GDM1 (cell line): ENCODE data around the gene SCML2.
"Not testable (repeated sequence)": the region's sequence is repeated elsewhere in the genome, so short reads cannot be mapped to it uniquely, and the experiment has no call there.

Experiments
- DNase-seq: peaks from one replicate; lab custom pipeline; 2025; lab: John Stamatoyannopoulos, UW

SCML2 gene

DNA sequence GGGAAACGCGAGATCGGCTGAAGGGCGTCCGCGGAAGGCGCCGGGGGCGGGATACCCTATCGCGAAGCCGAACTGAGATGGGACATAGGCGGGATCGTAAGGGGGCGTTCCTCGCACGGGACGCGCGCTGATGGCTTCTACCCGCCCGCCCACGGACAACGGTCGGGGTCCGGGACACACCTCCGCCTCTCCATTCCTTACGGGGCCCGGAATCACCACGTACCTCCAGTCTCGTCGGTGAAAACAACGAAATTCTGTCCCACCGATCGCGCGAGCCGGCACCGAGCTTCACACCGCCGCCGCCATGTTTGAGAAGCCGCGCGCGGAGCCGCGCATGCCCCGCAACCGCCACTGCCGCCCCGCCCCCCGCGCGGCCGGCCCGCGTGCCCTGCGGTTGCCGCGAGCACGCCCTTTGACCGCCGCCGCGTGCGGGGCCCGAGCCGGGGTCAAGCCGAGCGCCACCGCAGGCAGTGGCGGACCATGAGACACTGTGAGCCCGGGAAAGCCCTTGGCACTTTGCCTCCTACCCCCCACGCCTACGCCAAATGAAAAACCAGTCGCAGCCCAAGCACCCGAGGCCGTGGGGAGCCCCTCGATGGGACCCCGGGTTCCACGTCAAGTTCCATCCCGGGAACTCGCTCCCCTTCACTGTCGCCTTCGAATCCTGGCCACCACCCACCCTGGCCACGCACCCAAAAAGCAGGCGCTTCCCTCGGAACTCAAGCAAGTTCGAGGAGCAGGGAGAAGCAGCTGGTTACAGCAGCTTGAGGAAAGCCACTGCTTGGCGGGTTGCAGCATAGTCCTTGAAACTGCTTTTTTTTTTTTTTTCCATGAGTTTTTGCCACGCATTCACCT, at the start of gene SCML2:
Gene SCML2 (minus strand): TSS at position 320 of the 855 bp plus-strand sequence. CDS start 20,617 bp downstream, outside the sequence.
- DNase-seq: peak; percentile 45

DNA sequence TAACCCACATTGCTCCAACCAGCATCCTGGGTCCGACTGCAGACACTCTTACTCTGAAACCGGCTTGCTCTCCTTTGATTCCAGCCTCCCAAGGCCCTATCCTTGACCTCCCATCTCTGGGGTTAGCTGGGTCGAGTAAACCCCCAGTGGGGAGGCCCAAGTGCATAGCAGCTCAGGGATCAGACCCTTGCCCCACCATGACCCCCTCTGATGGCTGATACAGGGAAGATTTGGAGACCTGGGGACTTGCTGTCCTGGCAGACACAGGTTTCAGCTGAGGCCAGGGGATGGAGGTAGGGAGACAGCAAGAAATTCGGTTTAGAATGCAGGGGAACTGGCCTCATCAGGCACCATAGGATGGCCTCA, 47.3 kb upstream of the SCML2 start:
- DNase-seq: no peak

DNA sequence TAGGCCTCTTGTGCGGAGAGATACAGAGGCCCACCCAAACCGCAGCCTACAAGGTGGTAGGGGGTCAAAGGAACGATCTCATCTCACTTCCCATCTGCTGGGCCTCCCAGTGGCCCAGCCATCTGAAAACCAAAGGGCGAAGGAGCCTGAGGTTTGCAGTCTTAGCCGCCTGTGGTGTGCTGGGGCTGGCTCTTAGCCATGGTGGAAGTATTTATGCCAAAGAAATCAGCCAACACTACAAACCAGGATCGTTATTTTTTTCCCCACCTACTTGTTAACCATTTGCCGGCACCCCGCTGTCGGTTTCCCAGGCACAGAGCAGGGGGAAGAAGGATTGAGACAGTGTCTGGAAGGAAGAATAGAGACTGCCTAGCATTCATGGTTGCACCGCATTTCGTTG, 40.0 kb upstream of the SCML2 start:
- DNase-seq: no peak

DNA sequence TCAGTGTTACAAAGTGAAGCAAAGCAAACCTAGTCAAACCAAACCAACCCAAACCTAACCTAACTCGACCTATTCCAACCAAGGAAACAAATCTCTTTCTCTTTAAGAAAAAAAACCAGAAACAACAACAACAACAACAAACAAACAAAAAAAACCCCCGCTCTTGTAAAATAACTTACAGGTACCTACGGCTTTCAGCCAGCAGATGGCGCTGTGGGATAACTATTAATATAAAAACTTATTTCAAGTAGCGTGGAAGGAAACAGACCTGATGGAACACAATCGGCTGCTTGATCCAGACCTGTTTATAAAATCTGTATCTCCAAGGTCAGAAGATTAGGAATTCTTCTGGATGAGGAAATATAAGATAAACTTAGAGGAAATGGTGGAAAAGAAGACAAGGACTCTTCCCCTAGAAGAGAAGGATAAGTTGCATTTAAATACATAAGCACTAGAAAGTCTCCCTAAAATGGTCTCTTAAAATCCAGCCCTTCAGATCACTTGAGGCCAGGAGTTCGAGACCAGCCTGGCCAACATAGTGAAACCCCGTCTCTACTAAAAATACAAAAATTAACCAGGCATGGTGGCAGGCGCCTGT, 36.6 kb upstream of the SCML2 start:
- no peak for DNase-seq

DNA sequence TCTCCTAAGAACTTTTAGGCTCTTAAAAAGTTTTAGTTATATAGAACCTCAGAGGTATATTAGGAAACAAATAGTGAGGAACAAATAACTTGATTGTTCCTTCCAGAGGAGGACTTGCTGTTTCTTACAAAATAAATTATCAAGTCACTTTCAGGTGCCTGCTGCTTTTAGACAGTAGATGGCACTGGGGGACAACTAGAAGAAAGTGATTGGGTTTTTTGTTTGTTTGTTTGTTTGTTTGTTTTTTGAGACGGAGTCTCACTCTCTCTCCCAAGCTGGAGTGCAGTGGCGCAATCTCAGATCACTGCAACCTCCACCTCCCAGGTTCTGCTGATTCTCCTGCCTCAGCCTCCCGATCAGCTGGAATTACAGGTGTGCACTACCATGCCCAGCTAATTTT, 35.5 kb upstream of the SCML2 start:
- DNase-seq: no peak

DNA sequence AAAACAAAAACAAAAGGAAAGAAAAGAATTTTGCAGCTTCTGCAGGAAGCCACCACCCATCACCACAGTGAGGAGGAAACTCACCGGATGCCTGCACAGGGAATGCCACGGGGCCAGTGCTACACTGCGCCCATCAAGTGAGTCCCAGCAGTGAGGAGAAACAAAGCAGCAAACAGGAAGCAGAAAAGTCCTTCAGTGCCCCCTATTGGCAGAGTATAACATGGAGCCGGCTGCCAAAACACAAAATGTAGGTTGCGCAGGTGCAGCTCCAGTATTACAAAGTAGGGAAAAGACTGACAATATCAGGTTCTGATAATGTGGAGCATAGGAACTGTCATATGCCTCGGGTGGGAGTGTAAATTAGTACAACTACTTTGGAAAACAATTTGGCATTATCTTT, 23.3 kb upstream of the SCML2 start:
- peak; percentile 27 for DNase-seq

DNA sequence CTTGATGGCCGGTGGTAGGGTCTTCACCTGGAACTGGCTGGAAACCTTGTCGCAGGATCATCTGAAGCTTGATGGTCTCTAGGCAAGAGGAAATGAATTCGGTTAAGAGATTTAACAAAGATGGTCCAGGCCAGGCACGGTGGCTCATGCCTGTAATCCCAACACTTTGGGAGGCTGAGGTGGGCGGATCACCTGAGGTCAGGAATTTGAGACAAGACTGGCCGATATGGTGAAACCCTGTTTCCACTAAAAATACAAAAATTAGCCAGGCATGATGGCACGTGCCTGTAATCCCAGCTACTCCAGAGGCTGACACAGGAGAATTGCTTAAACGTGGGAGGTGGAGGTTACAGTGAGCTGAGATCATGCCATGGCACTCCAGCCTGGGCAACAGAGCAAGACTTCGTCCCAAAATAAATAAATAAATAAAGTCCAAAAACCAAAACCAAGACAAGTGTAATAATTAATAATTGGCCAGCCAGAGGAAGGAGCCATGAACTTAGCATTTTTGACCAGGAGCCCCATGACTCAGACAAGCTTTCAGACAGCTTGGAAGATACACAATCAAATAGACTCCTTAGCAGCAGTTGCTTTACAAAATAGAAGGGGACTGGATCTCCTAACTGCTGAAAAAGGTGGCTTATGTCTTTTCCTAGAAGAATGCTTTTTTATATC, 20.8 kb upstream of the SCML2 start:
- DNase-seq: not testable (repeated sequence)

DNA sequence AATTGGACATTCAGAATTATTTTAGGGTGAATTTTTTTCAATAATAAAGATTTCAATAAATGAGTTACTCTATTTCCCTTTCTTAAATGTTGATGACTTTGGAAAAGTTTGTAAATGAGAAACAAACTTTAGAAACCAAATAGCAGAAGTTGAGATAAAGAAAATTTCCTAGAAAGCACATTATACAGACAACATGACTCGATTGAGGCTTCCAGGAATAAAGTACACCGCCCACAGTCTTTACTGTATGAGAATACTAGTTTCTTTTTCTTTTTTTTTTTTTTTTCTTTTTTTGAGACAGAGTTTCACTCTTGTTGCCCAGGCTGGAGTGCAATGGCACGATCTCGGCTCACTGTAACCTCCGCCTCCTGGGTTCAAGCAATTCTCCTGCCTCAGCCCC, 14.6 kb upstream of the SCML2 start:
- not testable (repeated sequence) for DNase-seq

DNA sequence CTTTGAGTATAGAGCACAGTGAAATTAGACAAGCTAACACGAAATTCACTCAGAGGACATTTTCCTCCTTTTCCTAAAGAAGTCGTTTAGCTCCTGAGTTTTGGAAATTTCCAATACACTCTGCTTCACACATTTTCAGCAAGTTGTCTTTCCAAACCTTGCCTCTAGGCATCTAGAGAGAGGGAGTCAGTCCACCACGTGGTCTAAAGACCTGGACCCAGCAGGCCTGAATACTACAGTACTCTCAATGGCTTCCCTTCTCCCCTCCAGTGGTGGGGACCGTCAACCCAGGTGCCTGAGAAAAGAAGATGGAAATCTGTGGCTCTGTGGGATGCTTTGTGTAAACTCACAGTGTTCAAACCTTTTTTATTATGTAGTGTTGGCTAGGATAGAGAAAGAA, 13.9 kb upstream of the SCML2 start:
- no peak for DNase-seq

DNA sequence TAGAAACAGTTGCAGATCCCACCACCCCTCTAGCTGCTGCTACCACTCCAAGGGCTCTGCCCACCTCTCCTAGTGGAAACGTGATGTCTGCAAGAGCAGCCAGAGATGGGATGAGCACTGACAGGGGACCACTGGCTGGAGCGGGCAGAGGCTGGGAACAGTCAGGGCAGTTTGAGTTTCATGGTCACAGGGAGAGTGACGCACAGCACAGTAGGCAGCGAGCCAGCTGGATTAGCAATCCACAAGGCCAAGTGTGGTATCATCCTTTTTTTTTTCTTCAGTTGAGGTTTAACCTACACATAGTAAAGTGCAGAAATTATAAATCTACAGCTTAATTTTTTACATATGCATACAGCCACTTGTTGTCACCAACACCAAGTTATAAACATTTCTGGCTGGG, 6.4 kb upstream of the SCML2 start:
- no peak for DNase-seq

DNA sequence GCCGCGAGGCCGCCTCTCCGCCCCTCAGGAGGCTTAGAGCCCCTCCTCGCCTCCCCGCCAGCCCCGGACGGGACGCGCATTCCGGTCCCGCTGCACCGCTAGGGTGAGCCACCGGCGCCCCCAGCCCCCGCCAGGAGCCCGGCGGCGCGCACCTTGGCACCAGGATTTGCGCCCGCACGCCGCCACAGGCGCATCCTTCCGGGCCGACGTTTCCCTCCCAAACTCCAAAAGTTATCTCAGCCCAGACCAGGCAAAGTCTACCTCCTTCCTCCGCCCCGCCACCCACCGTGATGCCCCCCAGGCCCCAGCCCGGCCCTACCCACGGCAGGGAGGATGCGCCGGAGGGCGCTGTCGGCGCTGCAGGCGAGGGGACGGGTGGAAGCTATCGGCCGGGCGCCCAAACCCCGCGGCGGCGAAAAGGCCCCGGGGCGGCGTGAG, 538 bp downstream of the SCML2 start:
- peak; percentile 6 for DNase-seq

DNA sequence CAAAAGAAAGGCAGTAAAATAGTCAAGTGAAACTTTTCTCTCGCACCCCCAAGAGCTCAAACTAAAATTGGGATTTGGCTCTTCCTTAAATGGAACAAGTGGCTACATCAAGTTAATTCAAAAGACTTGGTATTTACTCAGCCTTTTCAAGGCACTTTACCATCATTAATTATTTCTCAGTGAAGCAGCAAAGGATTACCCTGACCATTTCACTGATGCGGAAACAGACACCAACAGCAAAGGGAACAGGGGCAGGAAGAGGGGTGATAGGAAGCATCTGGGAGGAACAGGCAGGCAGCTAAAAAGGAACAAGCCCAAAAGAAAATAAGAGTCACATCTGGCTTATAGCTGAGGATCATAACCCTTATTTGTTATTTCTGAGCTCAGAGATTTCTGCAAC, 2.7 kb downstream of the SCML2 start:
- DNase-seq: peak; percentile 27

DNA sequence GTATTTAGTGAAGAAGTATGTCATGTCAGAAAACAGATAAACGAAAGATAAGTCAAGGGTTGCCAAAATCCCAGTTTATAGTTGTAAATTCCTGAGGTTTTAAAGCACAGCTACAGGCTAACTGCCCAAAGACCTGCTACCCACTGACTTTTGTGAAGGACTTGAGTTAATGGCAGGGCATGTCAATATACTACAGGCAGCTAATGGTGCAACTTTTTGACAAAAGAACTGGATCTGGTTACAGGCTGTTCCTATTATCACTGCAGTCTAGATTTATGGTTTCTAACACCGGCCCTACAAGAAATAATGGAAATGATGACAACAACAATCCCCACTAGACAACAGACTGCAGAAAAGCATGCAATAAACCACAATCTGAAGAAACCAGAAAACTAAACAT, 6.4 kb downstream of the SCML2 start:
- DNase-seq: no peak

DNA sequence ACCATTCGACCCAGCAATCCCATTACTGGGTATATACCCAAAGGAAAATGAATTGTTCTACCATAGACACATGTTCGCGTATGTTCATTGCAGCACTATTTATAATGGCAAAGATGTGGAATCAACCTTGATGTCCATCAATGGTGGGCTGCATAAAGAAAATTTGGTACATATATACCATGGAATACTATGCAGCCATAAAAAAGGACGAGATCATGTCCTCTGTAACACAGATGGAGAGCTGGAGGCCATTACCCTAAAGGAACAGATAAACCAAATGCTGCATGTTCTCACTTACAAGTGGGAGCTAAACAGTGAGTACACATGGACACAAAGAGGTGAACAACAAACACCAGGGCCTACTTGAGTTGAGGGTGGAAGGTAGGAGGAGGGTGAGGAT, 45.1 kb downstream of the SCML2 start:
- DNase-seq: no peak

DNA sequence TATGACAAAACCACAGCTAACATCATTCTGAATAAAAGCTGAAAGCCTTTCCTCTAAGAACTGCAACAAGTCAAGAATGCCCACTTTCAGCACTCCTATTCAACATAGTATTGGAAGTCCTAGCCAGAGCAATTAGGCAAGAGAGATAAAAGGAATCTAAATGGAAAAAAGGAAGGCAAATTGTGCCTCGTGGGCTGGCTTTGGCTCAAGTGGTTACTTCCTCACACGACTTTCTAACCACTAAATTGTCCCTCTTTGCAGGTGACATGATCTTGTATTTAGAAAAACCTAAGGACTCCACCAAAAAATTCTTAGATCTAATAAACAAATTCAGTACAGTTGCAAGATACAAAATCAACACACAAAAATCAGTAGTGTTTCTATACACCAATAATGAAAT, 57.2 kb downstream of the SCML2 start:
- DNase-seq: no peak

DNA sequence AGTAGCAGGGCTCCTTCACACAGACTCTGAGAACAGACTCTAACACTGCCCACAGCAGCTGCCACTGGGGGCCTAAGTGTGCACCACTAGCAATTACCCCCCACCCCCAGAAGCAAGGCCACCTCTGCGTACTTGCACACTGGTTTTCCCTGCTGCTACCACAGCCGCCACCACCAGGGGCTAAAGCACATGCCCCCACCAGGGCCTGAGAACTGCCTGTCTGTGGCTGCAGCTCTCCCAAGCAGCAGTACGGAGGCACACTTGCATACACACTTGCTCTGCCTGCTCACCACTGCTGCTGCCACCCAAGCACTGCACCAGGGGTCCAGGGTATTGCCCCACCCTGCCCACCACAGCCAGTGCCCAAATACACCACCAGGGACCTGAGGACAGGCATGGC, 59.6 kb downstream of the SCML2 start:
- DNase-seq: no peak

DNA sequence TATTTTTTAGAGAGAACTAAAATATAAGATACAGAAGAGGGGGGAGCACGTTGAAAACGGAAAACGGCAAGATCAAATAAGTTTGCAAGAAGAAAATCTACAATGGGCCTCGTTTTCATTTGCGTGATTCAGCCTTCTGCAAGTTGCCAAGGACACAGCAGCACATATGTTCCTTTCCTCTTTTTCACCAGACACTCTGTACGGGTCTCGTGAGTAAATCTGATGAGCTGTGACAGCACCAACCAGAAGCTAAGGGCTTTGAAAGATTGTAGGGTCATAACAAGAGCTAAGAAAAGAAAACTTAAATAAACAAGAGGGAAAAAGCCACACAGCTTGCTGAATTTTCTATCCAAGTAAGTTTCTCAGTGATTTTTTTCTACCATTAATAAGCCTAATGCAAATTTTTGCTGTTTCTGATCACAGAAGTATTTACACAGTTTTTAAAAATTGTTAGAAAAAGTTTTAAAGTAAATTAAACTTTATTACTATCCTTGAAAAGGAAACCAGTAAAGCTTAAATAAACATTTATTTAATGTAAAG, 63.4 kb downstream of the SCML2 start:
- no peak for DNase-seq

DNA sequence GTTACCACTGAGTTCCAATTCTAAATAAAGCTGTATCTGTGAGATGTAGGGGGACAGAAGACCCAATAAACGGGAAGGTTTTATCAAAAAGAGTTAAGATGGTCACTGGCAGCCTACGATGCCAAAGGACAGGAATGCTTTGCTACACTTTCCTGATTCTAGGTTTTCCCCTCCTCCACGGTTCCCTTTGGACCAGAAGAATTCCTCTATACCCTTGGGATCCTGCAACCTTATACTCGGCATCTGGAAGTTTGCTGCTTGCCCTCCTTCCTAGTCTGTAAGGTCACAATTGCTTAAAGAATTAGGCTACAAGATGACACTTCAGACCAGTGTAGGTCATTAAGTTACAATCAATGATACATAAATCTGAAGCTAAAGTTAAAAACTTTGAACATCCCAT, 64.3 kb downstream of the SCML2 start:
- DNase-seq: no peak

DNA sequence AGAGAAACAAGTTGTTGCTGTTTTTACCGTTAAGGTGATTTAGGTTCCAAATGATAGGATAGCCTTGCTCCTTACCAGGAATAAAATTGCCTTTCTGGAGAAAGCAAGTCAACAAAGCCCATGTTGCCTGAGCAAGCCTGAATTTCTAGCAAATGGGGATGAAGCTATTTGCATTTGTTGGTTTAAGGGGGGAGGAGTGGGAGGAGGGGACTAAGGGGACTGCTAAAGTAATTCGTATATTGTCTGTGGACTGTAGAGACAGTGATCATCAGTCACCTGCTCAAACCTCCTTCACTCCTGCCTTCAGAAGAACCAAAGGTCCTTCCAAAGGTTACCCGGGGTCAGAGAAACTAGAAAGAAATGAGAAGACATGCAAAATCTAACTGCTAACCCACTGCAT, 65.8 kb downstream of the SCML2 start:
- no peak for DNase-seq

DNA sequence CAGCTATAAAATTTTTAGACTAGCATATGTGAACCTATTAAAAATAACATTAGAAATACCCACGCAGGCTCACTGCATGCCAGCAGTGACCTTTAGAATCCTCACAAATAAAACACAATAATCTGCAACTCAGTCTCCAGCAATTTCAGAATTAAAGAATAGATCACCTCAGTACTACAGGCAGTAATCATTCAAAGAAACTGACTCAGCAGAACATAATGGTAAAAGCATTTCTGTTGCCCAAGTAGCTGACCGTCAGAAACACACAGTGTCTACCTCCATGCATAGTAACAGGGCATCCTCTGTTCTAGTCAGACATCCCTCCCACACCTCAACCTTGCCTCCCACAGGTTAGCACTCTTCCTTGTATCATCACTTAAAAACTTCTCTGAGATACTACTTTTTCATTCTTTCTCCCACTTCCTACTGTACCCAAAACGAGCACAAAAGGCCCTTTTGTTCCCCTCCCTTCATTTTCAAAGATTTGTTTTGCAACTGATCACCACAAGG, 68.1 kb downstream of the SCML2 start:
- no peak for DNase-seq

DNA sequence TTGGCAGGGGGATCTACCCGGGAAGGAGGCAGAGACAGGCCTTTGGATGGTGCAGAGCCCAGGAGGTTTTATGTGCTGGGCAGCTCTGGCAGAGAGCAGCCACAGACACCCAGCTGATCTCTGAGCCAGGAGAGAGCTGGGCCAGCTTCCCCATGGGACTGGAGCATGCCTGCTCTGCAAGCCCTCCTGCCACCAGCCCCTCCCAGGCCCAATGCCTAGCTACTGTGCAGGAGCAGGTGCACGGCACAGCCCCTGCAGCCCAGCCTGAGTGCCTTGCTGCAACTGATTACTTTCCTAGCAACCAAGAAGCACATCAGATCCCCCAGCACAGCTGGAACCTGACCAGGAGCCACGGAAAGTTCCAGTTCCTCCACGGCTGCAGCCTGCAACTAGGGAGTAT, 76.0 kb downstream of the SCML2 start:
- no peak for DNase-seq

DNA sequence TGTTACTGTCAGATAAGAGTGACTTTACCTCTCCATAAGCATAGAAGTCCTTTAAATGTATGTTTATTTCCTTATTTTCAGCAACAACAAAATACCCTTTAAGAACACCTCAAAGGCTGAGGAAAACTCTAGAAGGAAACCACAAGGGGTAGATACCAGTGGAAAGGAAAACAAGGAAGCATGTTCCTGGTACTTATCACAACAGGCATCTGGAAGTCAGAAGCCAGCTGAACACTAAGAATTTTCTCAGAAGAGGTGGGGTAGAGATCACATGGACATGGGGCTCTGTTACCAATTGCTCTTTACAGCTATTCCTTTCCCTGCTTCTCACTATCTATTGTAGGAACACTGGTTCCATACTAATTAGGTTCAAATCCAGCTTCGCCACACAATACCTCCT, 82.3 kb downstream of the SCML2 start:
- no peak for DNase-seq

DNA sequence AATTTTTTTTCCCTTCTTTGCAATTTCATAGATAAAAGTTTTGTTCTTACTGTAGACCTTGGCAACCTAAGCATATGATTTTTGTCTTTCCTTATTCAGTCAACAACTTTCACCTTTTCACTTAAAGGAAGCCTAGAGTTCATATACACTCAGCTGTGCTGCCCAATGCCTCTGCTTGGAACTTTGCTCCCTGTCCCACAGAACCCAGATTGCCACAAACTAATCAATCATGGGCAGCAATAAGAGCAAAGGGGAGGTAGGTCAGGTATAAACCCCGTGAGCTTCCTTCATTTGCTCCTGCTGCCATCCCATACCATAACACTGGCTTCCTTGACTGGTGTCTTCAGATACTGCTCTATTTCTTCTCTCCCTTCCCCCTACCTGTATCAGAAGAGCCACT, 82.8 kb downstream of the SCML2 start:
- DNase-seq: no peak
